ENCODE measurements around the gene ANGPT4. TPM values are rescaled to one million over a fixed set of nuclear protein-coding genes. Genes with fewer than 3 reads are reported as not detected.
"Not testable (repeated sequence)": the region's sequence is repeated elsewhere in the genome, so short reads cannot be mapped to it uniquely, and the experiment has no call there.

ANGPT4 gene
- total and polyA plus RNA-seq, 5 donors from 2014 or later = not detected

DNA sequence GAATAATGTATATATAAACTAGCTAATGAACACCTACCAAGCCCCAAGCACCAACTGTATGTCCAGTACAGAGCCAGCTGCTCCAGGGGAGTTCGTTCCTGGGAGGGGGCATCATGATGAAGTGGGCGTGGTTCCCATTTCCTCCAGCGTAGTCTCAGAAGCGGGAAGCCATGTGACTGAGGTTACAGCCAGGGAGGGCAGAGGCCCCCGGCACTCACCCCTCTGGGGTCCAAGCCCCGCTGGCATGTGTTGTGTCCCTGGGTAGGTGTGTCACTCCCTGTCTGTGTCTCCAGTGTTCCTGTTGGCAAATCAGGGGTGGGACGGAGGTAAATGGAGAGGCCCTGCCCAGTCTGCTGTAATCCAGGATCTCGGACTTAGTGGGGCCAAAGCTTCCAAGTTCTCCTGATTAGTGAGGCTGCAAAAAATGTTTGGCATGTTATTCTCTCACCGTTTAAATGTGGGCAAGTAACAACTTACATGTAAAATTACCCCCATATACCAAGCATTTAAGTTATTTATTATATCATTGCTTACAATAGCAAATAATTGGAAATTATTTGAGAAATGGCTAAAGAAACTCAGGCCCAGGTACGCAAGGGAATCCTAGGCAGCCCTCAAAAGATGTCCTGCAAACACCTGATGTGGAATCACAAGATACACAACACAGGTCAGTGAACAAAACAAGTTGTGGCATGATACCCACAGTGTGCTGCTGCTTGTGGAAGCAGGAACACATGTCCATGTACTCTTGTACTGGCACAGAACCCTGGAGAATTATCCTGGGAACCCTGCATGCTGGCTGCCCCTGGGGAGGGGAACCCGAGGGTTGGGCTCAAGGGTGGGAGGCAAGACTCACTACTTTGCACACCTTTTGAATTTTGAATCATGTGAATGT lies 60.4 kb downstream of the ANGPT4 start:
- ATAC-seq (ENCODE audit: low read depth in 2 of 2) (no peak), DNase-seq (no peak)
- H3K27me3 ChIP-seq (ENCODE audit: control insufficient read depth, insufficient read depth, low read length) = no peaks in the 10 kb centered on the region
- H3K4me1 ChIP-seq (ENCODE audit: control insufficient read depth, insufficient read depth, low read length, poor library complexity, severe bottlenecking) = peaks cover 65% of the 10 kb centered on the region
- H3K27ac Mint-ChIP-seq = peak overlapping the region; percentile 85 to 95 (median 88)
- peak overlapping the region; percentile 50 for H3K4me3 ChIP-seq (ENCODE audit: low read depth, low read length)
- H3K4me3 Mint-ChIP-seq = peak overlapping the region; percentile 55 to 79 (median 65)
- H3K36me3 Mint-ChIP-seq = peaks cover 31% of the 10 kb centered on the region
- peaks cover 34 to 98% (median 70%) of the 10 kb centered on the region in 4 donors for H3K4me1 Mint-ChIP-seq
- no peaks in the 10 kb centered on the region for H3K27me3 Mint-ChIP-seq
- peaks cover 5% of the 10 kb centered on the region for H3K36me3 ChIP-seq (ENCODE audit: control insufficient read depth, insufficient read depth, low read length)
- H3K9me3 ChIP-seq (ENCODE audit: control insufficient read depth in 2 of 2, low read length in 2 of 2) = no peaks in the 10 kb centered on the region
- peak overlapping the region; percentile 60 for H3K27ac ChIP-seq (ENCODE audit: insufficient read depth, low read length, poor library complexity, severe bottlenecking)
- H3K9me3 Mint-ChIP-seq = peaks cover 0 to 3% (median 1%) of the 10 kb centered on the region in 7 donors

DNA sequence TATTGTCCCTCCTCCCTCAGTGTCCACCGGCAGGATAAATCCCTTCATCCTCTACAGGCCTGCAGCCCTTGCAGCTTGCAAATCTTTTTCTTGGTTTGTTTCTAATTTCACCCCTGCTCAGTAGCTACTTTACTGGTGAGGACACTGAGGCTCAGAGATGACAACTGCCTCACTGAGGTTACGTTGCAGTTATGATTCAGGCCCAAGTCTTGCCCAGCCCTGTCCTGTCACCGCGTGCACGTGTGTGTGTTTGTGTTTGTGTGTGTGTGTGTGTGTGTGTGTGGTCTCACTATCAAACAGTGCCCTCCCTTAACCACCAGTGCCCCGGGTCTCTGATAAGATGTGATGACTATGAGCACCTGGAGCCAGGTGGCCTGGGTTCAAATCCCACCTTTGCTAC lies 61.5 kb downstream of the ANGPT4 start:
- H3K4me1 ChIP-seq (ENCODE audit: control insufficient read depth, insufficient read depth, low read length, poor library complexity, severe bottlenecking) = peaks cover 68% of the 10 kb centered on the region
- H3K36me3 ChIP-seq (ENCODE audit: control insufficient read depth, insufficient read depth, low read length) = peaks cover 5% of the 10 kb centered on the region
- no peak for ATAC-seq (ENCODE audit: low read depth in 2 of 2)
- Mint-ChIP-seq H3K9me3 (peaks cover 0 to 6% (median 2%) of the 10 kb centered on the region in 7 donors), H3K4me1 (peaks cover 34 to 97% (median 70%) of the 10 kb centered on the region in 4 donors), H3K27me3 (no peaks in the 10 kb centered on the region), H3K27ac (peak overlapping the region; percentile 85 to 95 (median 88)), H3K36me3 (peaks cover 33% of the 10 kb centered on the region), H3K4me3 (peak overlapping the region in 1 of 4 donors; percentile 84)
- H3K27ac ChIP-seq (ENCODE audit: insufficient read depth, low read length, poor library complexity, severe bottlenecking) = no peak overlapping the region
- no peaks in the 10 kb centered on the region for H3K9me3 ChIP-seq (ENCODE audit: control insufficient read depth in 2 of 2, low read length in 2 of 2)
- H3K4me3 ChIP-seq (ENCODE audit: low read depth, low read length) = no peak overlapping the region
- DNase-seq = no peak
- no peaks in the 10 kb centered on the region for H3K27me3 ChIP-seq (ENCODE audit: control insufficient read depth, insufficient read depth, low read length)

DNA sequence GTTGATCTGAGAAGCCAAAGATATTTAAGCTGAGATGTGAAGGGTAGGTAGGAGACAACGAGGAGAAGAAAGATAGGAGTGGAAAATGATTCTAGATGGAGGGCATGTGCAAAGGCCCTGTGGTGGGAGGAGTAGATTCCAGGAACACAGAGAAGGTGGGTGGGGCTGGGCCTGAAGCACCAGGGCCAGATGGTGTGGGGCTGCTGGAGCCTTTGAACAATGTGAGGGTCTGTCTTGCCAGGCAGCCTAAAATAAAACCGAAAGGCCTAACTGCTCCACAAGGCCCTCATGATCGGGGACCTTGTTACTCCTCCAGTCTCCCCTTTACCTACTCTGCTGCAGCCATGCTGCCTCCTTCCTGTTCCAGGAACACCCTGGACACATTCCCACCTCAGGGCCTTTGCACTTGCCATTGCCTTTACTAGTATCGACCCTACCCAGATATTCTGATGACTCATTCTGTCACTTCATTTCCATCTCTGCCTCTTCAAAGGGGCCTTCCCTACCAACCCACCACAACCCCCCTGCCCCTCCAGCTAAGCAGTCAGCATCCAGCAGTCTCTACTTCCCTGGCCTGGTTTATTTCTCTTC lies 62.6 kb downstream of the ANGPT4 start:
- Mint-ChIP-seq H3K4me1 (peaks cover 29 to 94% (median 68%) of the 10 kb centered on the region in 4 donors), H3K4me3 (peak overlapping the region in 2 of 4 donors; percentile 41 to 84)
- no peak for ATAC-seq (ENCODE audit: low read depth in 2 of 2)

DNA sequence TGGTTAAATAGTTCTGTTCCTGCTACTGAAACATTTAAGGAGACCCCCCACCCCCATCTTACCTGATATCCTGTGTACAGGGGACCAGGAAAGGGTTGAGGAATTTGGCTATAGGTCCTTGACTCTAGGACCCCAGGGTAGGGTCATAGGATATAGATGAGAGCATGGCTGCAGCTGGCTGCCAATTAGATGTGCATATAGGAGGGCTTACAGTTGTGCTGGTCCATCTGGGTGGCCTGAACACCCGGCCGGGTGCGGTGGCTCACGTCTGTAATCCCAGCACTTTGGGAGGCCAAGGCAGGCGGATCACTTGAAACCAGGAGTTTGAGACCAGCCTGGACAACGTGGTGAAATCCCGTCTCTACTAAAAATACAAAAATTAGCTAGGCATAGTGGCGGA lies 67.4 kb downstream of the ANGPT4 start:
- not testable (repeated sequence) for H3K36me3 ChIP-seq (ENCODE audit: control insufficient read depth, insufficient read depth, low read length); ATAC-seq (ENCODE audit: low read depth in 2 of 2); H3K27me3 ChIP-seq (ENCODE audit: control insufficient read depth, insufficient read depth, low read length); DNase-seq; H3K9me3 Mint-ChIP-seq; H3K9me3 ChIP-seq (ENCODE audit: control insufficient read depth in 2 of 2, low read length in 2 of 2); H3K27me3 Mint-ChIP-seq; H3K27ac ChIP-seq (ENCODE audit: insufficient read depth, low read length, poor library complexity, severe bottlenecking); H3K4me3 ChIP-seq (ENCODE audit: low read depth, low read length)
- peaks cover 77% of the 10 kb centered on the region for H3K4me1 ChIP-seq (ENCODE audit: control insufficient read depth, insufficient read depth, low read length, poor library complexity, severe bottlenecking)
- H3K36me3 Mint-ChIP-seq = peaks cover 30% of the 10 kb centered on the region
- H3K4me1 Mint-ChIP-seq = peaks cover 21 to 82% (median 62%) of the 10 kb centered on the region in 4 donors
- peak overlapping the region; percentile 44 to 97 (median 74) for H3K4me3 Mint-ChIP-seq
- peak overlapping the region; percentile 36 to 94 (median 82) for H3K27ac Mint-ChIP-seq

More for the DNA sequence above, 62.6 kb downstream of the ANGPT4 start:
- Histone ChIP-seq H3K9me3 (ENCODE audit: control insufficient read depth in 2 of 2, low read length in 2 of 2) (no peaks in the 10 kb centered on the region), H3K27ac (ENCODE audit: insufficient read depth, low read length, poor library complexity, severe bottlenecking) (no peak overlapping the region), H3K4me1 (ENCODE audit: control insufficient read depth, insufficient read depth, low read length, poor library complexity, severe bottlenecking) (peaks cover 66% of the 10 kb centered on the region), H3K27me3 (ENCODE audit: control insufficient read depth, insufficient read depth, low read length) (no peaks in the 10 kb centered on the region), H3K36me3 (ENCODE audit: control insufficient read depth, insufficient read depth, low read length) (peaks cover 5% of the 10 kb centered on the region), H3K4me3 (ENCODE audit: low read depth, low read length) (no peak overlapping the region)
- peaks cover 0 to 6% (median 2%) of the 10 kb centered on the region in 7 donors for H3K9me3 Mint-ChIP-seq
- no peak for DNase-seq
- no peaks in the 10 kb centered on the region for H3K27me3 Mint-ChIP-seq
- H3K36me3 Mint-ChIP-seq = peaks cover 33% of the 10 kb centered on the region
- peak overlapping the region; percentile 12 to 97 (median 85) for H3K27ac Mint-ChIP-seq

DNA sequence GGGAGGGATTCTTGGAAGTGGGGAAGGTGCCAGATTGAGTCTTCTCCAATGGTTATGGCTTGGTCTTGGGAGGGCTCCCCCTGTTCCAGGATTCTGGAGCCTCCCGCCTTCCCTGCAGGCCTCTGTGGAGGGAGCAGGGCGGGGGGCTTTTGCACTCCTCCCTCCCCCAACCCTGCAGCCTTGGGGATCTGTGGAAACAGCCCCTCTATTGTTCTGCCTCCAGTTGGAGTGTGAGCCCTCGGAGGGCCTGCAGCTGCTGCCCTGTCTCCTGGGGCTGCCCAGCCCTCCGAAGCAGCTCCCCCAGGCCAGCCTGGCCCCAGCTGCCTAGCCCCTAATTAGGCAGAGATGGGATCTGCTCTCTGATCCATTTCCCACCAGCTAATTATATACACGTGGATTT lies 67.9 kb downstream of the ANGPT4 start:
- Mint-ChIP-seq H3K36me3 (peaks cover 26% of the 10 kb centered on the region), H3K9me3 (peaks cover 0 to 6% (median 2%) of the 10 kb centered on the region in 7 donors), H3K27ac (peak overlapping the region; percentile 94 to 100 (median 95)), H3K27me3 (no peaks in the 10 kb centered on the region), H3K4me3 (peak overlapping the region; percentile 54 to 98 (median 96)), H3K4me1 (peaks cover 20 to 80% (median 58%) of the 10 kb centered on the region in 4 donors)
- H3K27me3 ChIP-seq (ENCODE audit: control insufficient read depth, insufficient read depth, low read length) = no peaks in the 10 kb centered on the region
- peaks cover 5% of the 10 kb centered on the region for H3K36me3 ChIP-seq (ENCODE audit: control insufficient read depth, insufficient read depth, low read length)
- H3K4me1 ChIP-seq (ENCODE audit: control insufficient read depth, insufficient read depth, low read length, poor library complexity, severe bottlenecking) = peaks cover 82% of the 10 kb centered on the region
- ATAC-seq (ENCODE audit: low read depth in 2 of 2) (no peak), DNase-seq (no peak)
- no peaks in the 10 kb centered on the region for H3K9me3 ChIP-seq (ENCODE audit: control insufficient read depth in 2 of 2, low read length in 2 of 2)
- peak overlapping the region; percentile 93 for H3K4me3 ChIP-seq (ENCODE audit: low read depth, low read length)
- H3K27ac ChIP-seq (ENCODE audit: insufficient read depth, low read length, poor library complexity, severe bottlenecking) = peak overlapping the region; percentile 82

DNA sequence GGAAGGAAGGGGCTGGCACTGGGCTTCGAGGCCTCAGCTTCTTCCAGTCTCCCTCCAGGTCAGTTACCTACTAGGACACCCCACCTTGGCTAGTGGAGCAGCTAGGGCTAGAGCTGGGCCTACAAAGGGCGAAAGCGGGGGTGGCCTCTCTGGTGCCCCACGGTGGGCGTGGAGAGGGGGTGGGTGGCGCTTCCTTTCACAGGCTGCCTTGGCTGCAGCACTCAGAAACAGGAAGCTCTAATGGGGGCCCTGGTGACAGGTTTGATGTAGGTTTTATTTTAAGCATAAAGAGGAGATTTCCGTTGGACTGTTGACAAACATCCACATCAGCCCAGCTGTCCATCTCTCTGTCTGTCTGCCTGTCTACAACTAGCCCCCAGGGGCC lies 69.2 kb downstream of the ANGPT4 start:
- Mint-ChIP-seq H3K4me3 (peak overlapping the region; percentile 94 to 99 (median 98)), H3K36me3 (peaks cover 19% of the 10 kb centered on the region), H3K4me1 (peaks cover 12 to 77% (median 54%) of the 10 kb centered on the region in 4 donors), H3K9me3 (peaks cover 0 to 6% (median 2%) of the 10 kb centered on the region in 7 donors), H3K27ac (peak overlapping the region; percentile 94 to 100 (median 95)), H3K27me3 (no peaks in the 10 kb centered on the region)
- Histone ChIP-seq H3K4me1 (ENCODE audit: control insufficient read depth, insufficient read depth, low read length, poor library complexity, severe bottlenecking) (peaks cover 87% of the 10 kb centered on the region), H3K27me3 (ENCODE audit: control insufficient read depth, insufficient read depth, low read length) (no peaks in the 10 kb centered on the region), H3K27ac (ENCODE audit: insufficient read depth, low read length, poor library complexity, severe bottlenecking) (peak overlapping the region; percentile 82), H3K4me3 (ENCODE audit: low read depth, low read length) (peak overlapping the region; percentile 93), H3K9me3 (ENCODE audit: control insufficient read depth in 2 of 2, low read length in 2 of 2) (no peaks in the 10 kb centered on the region), H3K36me3 (ENCODE audit: control insufficient read depth, insufficient read depth, low read length) (no peaks in the 10 kb centered on the region)
- ATAC-seq (ENCODE audit: low read depth in 2 of 2) = peak; percentile 56 to 58
- DNase-seq = peak; percentile 58 to 86 (median 69)

DNA sequence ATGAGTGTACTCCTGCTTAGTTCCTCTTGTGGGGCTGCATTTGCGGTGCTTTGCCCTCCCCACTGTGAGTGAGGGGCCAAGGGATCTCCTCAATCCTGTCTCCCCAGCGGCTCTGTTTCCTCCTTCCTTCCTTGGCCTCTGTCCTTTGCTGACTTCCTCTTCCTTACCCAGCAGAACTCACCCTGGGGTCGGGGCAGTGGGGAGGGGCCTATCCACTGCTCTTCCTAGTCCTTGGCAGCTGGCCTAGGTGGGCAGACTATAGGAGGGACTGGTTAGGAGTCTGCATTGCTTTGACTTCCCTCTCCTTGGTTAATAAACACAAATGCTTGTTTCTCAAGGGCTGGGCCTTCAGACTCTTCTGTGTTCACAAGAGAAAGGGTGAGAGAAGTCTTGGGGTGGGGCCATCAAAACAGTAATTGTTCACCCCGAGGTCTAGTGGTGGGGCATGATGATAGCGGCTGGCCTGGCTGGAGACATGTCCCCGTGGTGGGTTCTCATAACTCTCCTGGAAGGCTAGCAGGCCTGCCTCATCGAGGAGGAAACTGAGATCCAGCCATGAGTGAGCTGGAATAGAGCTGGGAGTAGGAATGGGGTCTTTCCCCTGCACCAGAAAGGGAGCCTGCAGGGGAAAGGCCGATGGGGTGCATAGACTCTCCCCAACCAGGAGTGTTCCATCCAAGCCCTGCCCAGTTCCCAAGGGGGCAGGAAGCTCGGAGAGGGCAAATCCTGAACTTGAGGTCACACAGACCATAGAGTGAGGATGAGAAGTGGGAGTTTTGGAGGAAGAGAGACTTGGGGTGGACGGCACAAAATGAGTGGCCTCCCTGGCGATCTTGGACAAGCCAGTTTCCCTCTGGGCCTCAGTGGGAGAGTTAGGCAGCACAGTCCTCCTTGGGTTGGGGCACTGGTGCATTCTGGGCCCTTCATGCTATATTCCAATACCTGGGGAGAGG lies 69.9 kb downstream of the ANGPT4 start:
- Mint-ChIP-seq H3K36me3 (peaks cover 13% of the 10 kb centered on the region), H3K4me3 (peak overlapping the region; percentile 94 to 99 (median 98)), H3K4me1 (peaks cover 12 to 73% (median 49%) of the 10 kb centered on the region in 4 donors), H3K9me3 (peaks cover 0 to 6% (median 2%) of the 10 kb centered on the region in 7 donors), H3K27me3 (no peaks in the 10 kb centered on the region), H3K27ac (peak overlapping the region; percentile 94 to 100 (median 95))
- H3K4me3 ChIP-seq (ENCODE audit: low read depth, low read length) = peak overlapping the region; percentile 93
- no peaks in the 10 kb centered on the region for H3K36me3 ChIP-seq (ENCODE audit: control insufficient read depth, insufficient read depth, low read length)
- peak overlapping the region; percentile 82 for H3K27ac ChIP-seq (ENCODE audit: insufficient read depth, low read length, poor library complexity, severe bottlenecking)
- no peaks in the 10 kb centered on the region for H3K9me3 ChIP-seq (ENCODE audit: control insufficient read depth in 2 of 2, low read length in 2 of 2)
- peaks cover 87% of the 10 kb centered on the region for H3K4me1 ChIP-seq (ENCODE audit: control insufficient read depth, insufficient read depth, low read length, poor library complexity, severe bottlenecking)
- DNase-seq (peak in 2 of 3 donors; percentile 13 to 68), ATAC-seq (ENCODE audit: low read depth in 2 of 2) (no peak)
- no peaks in the 10 kb centered on the region for H3K27me3 ChIP-seq (ENCODE audit: control insufficient read depth, insufficient read depth, low read length)

Data from CD4-positive, CD25-positive, alpha-beta regulatory T cell (primary cell).